ENCODE results near the gene GOT1. TPM values are rescaled to one million over a fixed set of nuclear protein-coding genes. Genes with fewer than 3 reads are reported as not detected.

Gene GOT1
- total and polyA plus RNA-seq, 10 of the 15 experiments (the other 5 are each of a cell fraction or from before 2014, with no cell fraction given), result 32.5 to 67.5 (median 50.3) TPM

DNA sequence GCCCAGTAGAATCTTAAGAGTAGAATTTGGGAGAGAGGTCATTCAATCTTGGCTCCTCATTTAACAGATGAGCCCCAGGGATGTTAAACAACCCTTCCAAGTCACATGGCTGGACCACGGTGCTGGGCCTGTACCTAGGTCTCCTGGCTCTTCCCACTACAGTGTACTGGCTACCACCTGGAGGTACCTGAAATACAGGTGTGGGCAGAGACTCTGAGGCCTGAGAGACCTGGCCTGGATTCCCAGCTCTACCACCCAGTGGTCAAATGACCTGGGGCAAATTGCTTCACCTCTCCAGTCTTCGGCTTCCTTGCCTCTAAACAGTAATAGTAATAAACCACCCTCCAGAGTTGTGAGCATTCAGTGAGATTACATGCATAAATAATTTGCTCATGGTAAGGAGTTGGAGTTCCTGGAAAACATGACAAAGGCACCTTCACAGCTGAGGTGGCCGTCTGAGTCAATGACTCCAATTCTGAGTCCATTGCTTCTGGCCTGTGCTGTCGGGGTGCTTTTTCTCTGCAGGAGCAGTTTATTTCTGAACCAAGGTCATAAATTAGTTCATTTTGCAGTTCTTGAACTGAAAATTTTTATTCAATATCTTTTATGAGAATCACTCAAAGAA is 2.7 kb downstream of the GOT1 start:
- no peak for ATAC-seq
- H3K4me1 ChIP-seq (ENCODE audit: control insufficient read depth, insufficient read depth, low read length), result peaks cover 4% of the 10 kb centered on the region; the same call in 1 of the 2 replicates
- no peak overlapping the region for H2AFZ ChIP-seq (ENCODE audit: control insufficient read depth, low read depth, low read length)
- no peak overlapping the region for H3K9ac ChIP-seq (ENCODE audit: control insufficient read depth, insufficient read depth, low read length)
- no peak overlapping the region for H3K4me2 ChIP-seq (ENCODE audit: control insufficient read depth, insufficient read depth)
- 20% methylated on average over 4 of the region's 4 CpGs for WGBS (ENCODE audit: insufficient coverage, insufficient replicate concordance, low lambda C conversion rate, missing lambda C conversion rate)
- H3K4me3 ChIP-seq, result no peak overlapping the region
- no peaks in the 10 kb centered on the region for H3K27me3 ChIP-seq (replicated peaks in 1 of 2; ENCODE audit: control insufficient read depth in 2 of 2, insufficient read depth in 2 of 2, low read length in 1 of 2)
- in situ Hi-C loops (cut with MboI), result no loop called here
- peaks cover 0 to 1% of the 10 kb centered on the region in 2 experiments; a peak in 1 of 4 replicates for H3K36me3 ChIP-seq (ENCODE audit: control insufficient read depth in 2 of 2, insufficient read depth in 2 of 2, low read length in 1 of 2)
- H3K79me2 ChIP-seq (ENCODE audit: control insufficient read depth, insufficient read depth, low read length), result peaks cover 34% of the 10 kb centered on the region
- H4K20me1 ChIP-seq (ENCODE audit: control insufficient read depth, insufficient read depth), result no peaks in the 10 kb centered on the region
- ChIA-PET POLR2A (no interaction called here), RAD21 (ENCODE audit: unreplicated experiment) (no interaction called here), CTCF (interaction anchor here (5.3 kb wide), 1 partner anchor 8 kb away, joined by 27 read pairs; no protein-coding TSS in a partner anchor), SMC1A (ENCODE audit: uncharacterized antibody, unreplicated experiment) (interaction anchor here (0.7 kb wide), 1 partner anchor 563 kb away, joined by 4 read pairs; no protein-coding TSS in a partner anchor)
- no peak for TF ChIP-seq STAT3 (IDR thresholded peaks at IDR 0.05; ENCODE audit: low read depth, low read length)
- no peak for TF ChIP-seq NR2C1 (IDR thresholded peaks at IDR 0.05)
- no peak for TF ChIP-seq ZNF622 (IDR thresholded peaks at IDR 0.05)
- no peak for TF ChIP-seq ZNF384 (IDR thresholded peaks at IDR 0.05; ENCODE audit: borderline replicate concordance, low read depth, low read length)
- no peak for TF ChIP-seq EP300 (IDR thresholded peaks at IDR 0.05; ENCODE audit: borderline replicate concordance in 1 of 2, control insufficient read depth in 1 of 2, low read depth in 2 of 2, low read length in 2 of 2)
- no peak for TF ChIP-seq MYC (IDR thresholded peaks at IDR 0.05; ENCODE audit: insufficient read depth, insufficient read length, insufficient replicate concordance, low read length, severe bottlenecking)
- no peak for TF ChIP-seq NFYA (IDR thresholded peaks at IDR 0.05; ENCODE audit: borderline replicate concordance, low read depth, low read length)
- H3K9me3 ChIP-seq (replicated peaks; ENCODE audit: control insufficient read depth, insufficient read depth, low read length), result no peaks in the 10 kb centered on the region
- FAIRE-seq, result no peak
- BruUV-seq (replicated peaks), result no TSS peak
- DNase-seq (ENCODE audit: low read depth, low spot score), result no peak
- intact Hi-C loops (cut with micrococcal nuclease; ENCODE audit: unreplicated experiment), result no loop called here
- no peak overlapping the region for H3K27ac ChIP-seq (ENCODE audit: control insufficient read depth, insufficient read depth)

Measured in GM12878 (cell line).